ENCODE data around the gene G6PC3.

Gene G6PC3

DNA sequence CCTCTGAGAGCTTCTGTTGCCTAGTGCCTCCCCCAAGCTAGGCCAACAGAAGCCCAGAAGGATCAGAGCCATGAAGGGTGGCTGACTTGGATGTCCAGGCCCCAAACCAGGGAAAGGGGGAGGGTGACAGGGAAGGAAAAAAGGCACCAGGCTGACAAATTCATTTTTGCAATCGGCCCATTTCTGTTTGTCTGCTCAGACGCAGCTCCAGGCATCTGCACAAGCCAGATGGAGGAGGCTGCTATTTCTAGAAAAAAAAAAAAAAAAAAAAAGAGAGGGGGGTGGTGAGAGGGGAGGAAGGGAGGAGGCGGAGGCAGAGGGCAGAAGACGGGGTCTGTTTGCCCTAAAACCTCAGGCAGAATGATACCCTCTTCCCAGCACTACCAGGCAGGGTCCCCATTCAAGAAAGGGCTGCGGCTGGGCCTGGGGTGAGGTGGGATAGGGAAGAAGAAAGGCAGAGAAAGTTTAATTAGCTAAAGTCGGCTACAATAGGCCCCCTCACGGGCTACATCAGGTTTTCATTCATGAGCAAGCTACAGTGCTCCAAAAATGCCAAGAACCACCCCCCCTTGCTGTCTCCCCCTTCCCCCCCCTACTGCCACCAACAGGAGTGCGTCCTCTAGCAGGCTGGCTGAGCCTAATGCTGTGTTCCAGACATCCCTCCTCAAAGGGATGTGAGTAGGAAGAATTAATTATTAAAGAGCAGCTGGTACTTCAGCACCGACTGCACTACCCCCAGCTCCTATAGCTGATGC lies 50.5 kb downstream of the G6PC3 start:
- H3K36me3 ChIP-seq (ENCODE audit: control insufficient read depth, insufficient read depth, low read length, severe bottlenecking) = peaks cover 10% of the 10 kb centered on the region
- peak overlapping the region; percentile 82 for H3K4me3 ChIP-seq (ENCODE audit: low read length)
- H3K4me1 ChIP-seq (ENCODE audit: control insufficient read depth, insufficient read depth, low read length) = peaks cover 18% of the 10 kb centered on the region
- H3K9me3 ChIP-seq (ENCODE audit: control insufficient read depth, low read length) = no peaks in the 10 kb centered on the region
- no peaks in the 10 kb centered on the region for H3K27me3 ChIP-seq (replicated peaks; ENCODE audit: control insufficient read depth, insufficient read depth, low read length)
- H3K9ac ChIP-seq (ENCODE audit: low read length) = no peak overlapping the region
- DNase-seq (ENCODE audit: low read depth) = no peak

DNA sequence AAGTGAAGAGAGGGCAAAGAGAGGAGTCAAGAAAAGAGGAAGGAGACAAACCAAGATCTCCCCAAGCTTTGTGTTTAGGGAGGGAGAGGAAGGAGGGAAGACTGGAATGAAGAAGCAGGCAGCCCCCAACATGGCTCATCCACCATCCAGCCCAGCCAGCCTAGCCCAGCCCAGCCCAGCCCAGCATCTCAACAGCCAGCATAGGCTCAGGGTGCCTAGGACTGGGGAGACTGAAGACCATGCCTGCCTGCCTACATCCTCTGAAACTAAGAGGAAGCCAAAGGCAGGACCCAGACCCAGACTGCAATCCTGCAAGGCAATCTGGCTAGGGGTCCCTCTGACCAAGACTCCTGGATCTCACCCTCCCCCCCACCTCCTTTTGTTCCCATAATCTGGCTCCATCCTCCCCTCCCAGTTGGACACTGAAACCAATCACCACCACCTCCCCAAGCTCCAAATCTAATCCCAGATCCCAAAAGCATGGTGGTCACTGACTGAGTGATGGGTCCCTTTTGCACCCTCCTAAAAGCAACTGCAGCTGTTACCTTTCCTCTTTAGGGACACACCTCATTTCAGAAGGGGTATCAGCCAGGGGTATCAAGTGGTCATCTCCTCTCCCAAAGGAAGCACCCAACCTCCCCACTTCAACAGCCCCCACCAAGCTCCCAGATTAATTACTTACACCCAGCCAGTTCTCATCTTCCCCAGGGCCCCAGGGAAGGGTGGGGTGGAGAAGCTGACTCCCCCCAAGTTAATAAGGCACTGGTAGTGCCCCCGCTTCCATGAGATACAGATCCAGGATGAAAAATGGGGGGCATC lies 51.7 kb downstream of the G6PC3 start:
- H3K9ac ChIP-seq (ENCODE audit: low read length) = peak overlapping the region; percentile 92
- peaks cover 1% of the 10 kb centered on the region for H3K36me3 ChIP-seq (ENCODE audit: control insufficient read depth, insufficient read depth, low read length, severe bottlenecking)
- peak overlapping the region; percentile 82 for H3K4me3 ChIP-seq (ENCODE audit: low read length)
- H3K27me3 ChIP-seq (replicated peaks; ENCODE audit: control insufficient read depth, insufficient read depth, low read length) = no peaks in the 10 kb centered on the region
- peaks cover 18% of the 10 kb centered on the region for H3K4me1 ChIP-seq (ENCODE audit: control insufficient read depth, insufficient read depth, low read length)
- DNase-seq (ENCODE audit: low read depth) = no peak
- H3K9me3 ChIP-seq (ENCODE audit: control insufficient read depth, low read length) = no peaks in the 10 kb centered on the region

DNA sequence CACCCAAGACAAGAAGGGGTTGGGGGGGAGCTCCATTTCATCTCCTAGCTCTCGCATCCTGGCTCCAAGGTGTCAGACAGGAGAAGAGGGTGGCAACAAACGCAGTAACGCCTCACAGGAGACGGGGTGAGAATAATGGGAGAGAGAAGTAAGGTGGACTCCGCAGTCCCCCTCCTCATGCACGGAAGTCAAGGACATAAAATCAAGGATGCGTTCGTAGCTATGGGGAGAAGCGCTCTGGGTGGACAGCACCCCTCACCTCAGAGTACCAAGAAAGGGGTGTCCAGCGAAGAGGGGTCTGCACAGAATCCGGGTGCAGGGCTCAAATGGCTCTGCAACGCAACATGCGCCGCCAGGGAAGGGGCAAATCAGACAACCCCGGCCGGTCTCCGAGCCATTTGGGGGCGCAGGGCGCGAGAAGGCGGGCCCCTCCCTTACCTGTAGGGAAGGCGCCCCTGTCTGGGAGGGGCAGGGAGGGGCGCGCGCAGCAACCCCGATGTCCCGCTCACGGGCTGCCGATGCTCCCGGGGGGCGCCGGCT lies 52.4 kb downstream of the G6PC3 start:
- no peaks in the 10 kb centered on the region for H3K9me3 ChIP-seq (ENCODE audit: control insufficient read depth, low read length)
- no peak for DNase-seq (ENCODE audit: low read depth)
- H3K27me3 ChIP-seq (replicated peaks; ENCODE audit: control insufficient read depth, insufficient read depth, low read length) = no peaks in the 10 kb centered on the region
- H3K9ac ChIP-seq (ENCODE audit: low read length) = peak overlapping the region; percentile 92
- no peaks in the 10 kb centered on the region for H3K36me3 ChIP-seq (ENCODE audit: control insufficient read depth, insufficient read depth, low read length, severe bottlenecking)
- peak overlapping the region; percentile 82 for H3K4me3 ChIP-seq (ENCODE audit: low read length)
- peaks cover 18% of the 10 kb centered on the region for H3K4me1 ChIP-seq (ENCODE audit: control insufficient read depth, insufficient read depth, low read length)

DNA sequence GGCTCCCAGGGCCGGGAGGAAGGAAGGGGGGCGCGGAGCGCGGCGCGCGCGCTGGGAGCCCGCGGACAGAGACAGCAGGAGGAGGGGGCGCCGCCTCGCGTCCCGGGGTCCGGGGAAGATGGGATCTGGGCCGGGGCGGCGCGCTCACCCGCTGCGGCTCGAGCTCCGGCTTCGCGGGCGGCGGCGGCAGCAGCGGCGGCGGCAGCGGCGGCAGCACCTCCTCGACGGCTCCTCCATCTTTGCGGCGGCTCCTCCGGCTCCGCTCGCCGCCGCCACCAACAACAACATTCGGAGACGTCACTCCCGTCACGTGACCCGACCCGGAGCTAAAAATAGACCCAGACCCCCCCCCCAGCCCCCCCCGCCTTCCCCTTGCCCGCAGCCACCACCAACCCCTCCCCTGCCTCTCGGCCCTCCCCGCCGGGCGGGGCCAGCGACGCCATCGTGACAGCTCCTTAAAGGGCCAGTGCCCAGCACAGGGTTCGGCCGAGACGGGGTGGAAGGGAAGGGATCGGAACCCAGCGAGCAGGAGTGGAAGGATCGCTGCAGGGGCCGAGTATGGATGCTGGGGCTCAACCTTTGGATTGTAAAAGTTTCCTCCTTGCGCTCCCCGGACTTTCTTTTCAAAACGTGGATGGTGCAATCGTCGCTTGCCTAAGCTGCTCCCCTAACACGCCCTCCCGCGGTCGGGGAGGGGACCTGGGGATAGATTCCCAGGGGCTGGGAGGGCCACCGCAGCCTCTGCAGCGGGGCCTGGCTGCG lies 53.0 kb downstream of the G6PC3 start, which contains the start of gene HDAC5:
Gene HDAC5 (minus strand): TSS at position 286 of the 762 bp plus-strand sequence. CDS start 6,126 bp downstream, outside the sequence.
- no peaks in the 10 kb centered on the region for H3K27me3 ChIP-seq (replicated peaks; ENCODE audit: control insufficient read depth, insufficient read depth, low read length)
- peak within 1 kb of the TSS; percentile 82 for H3K4me3 ChIP-seq (ENCODE audit: low read length)
- no peaks in the 10 kb centered on the region for H3K36me3 ChIP-seq (ENCODE audit: control insufficient read depth, insufficient read depth, low read length, severe bottlenecking)
- H3K9ac ChIP-seq (ENCODE audit: low read length) = peak within 1 kb of the TSS; percentile 96
- peak; percentile 97 for DNase-seq (ENCODE audit: low read depth)
- no peaks in the 10 kb centered on the region for H3K9me3 ChIP-seq (ENCODE audit: control insufficient read depth, low read length)
- H3K4me1 ChIP-seq (ENCODE audit: control insufficient read depth, insufficient read depth, low read length) = peaks cover 18% of the 10 kb centered on the region

DNA sequence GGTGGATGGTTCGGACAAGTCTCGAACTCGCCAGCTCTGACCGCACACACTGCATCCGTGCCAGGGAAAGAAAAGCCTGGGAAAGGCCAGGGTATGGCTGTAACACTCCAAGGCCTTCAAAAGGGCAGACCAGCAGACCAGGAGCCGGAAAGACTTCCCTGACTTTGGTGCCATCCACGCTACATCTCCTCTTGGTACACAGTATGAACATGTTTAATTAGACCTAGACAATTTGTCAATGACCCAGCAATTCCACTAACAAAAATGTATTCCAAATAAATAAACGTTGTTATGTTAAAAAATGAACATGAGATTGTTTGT lies 53.5 kb downstream of the G6PC3 start:
- Histone ChIP-seq H3K36me3 (ENCODE audit: control insufficient read depth, insufficient read depth, low read length, severe bottlenecking) (no peaks in the 10 kb centered on the region), H3K9ac (ENCODE audit: low read length) (peak overlapping the region; percentile 96), H3K4me3 (ENCODE audit: low read length) (peak overlapping the region; percentile 82), H3K27me3 (replicated peaks; ENCODE audit: control insufficient read depth, insufficient read depth, low read length) (no peaks in the 10 kb centered on the region), H3K9me3 (ENCODE audit: control insufficient read depth, low read length) (no peaks in the 10 kb centered on the region), H3K4me1 (ENCODE audit: control insufficient read depth, insufficient read depth, low read length) (peaks cover 18% of the 10 kb centered on the region)
- no peak for DNase-seq (ENCODE audit: low read depth)

All from adipocyte (in vitro differentiated cells).